NCI-H1105 (cell line): Measurements from ENCODE around the gene VIPR2.
A peak's percentile ranks its signal among the peaks of the same experiment; 100 is the strongest.
"Not testable (repeated sequence)": the region's sequence is repeated elsewhere in the genome, so short reads cannot be mapped to it uniquely, and the experiment has no call there.

Source experiments
- DNase-seq: peaks from one replicate; lab custom pipeline; 2025; lab: John Stamatoyannopoulos, UW

VIPR2 gene

DNA sequence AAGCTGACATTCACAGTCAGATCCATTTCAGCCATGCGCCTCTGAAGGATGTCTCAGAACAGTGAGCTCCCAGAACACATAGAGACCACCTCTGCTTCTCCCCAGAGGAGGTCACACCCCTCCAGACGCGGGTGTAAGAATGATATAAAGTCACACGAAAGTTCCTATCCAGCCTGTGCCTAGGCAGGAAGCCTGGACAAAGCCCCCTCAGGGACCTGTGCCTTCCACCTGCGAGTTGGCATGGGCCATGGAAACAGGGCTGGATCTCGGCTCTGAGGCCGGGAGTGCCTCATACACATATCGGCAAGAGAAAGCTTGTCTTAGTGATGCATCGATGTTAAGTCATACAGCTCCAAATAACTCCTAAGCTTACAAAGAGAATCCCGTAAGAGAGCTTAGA, 5.0 kb downstream of the VIPR2 start:
- DNase-seq = no peak

DNA sequence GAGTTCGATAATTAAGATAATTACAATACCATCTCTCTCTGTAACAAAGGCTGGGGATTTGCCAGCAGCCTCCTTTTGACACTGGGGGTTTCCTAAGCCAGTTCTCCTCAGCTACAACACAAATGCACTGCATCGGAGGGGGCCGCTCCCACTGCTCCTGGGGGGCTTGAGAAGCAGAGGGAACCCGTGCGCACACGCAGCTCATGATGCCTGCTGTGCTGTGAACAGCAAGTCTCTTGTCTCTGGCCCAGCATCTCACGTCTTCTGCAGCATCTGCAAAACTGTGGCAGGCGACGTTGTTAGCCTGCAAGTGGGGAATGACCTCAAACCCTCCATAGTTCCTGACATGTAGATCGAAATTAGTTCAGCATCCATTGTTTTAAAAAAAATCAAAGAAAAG, 5.5 kb downstream of the VIPR2 start:
- DNase-seq = no peak

- DNase-seq = no peak
Measured at GRCh38 chr7:159138508-159138907, 6.2 kb downstream of the VIPR2 start.

DNA sequence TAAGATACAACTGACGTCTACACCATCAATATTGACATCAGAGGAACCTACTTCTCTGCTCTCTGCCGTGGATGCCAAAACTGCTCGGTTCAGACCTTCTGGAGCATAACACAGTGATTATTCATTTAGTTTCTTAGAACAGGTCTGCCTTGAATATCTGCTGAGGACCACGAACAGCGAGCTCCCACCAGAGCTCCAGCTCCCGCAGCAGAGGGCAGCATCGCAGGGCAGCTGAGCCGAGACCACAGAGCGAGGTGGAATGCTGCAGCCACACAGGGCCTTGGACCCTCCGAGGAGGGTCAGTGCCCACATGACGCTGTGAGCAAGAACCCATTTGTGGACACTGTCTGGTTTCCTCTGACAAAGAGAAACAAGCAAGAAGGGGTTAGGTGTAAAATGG, 6.8 kb downstream of the VIPR2 start:
- no peak for DNase-seq

DNA sequence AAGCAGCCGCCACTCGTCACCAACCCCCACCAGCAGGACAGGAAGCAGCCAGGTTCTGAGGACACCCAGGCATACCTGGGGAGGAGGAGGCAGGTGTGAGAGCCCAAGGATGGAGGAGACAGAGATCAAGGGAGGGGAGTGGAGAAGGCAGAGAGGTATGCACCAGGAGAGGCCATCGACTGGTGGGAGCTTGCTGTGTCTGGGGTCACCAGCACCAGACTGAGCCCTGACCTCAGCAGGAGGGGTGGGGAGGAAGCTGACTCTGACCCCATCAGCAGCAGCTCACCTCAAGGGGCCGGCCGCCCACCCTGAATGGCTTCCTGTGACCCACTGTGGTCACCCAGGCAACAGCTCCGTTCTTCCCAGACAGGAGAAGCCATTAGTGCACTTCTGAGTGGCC, 7.8 kb downstream of the VIPR2 start:
- no peak for DNase-seq

GRCh38 chr7:159136442-159136841, 8.2 kb downstream of the VIPR2 start:
- DNase-seq = no peak

DNA sequence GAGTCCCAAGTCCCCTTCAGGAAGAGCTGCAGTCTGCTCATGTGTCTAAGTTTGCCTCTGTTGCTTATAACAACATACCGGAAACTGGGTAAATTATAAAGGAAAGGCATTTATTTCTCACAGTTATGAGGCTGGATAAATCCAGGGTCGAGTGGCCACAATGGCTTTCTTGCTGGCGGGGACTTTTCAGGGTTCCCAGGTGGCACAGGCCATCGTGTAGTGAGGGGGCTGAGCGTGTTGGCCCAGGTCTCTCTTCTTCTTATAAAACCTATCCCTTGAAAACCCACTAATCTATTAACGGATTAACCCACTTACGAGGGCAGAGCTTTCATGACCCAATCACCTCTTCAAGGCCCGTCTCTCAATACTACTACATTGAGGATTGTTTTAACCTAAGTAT, 8.7 kb downstream of the VIPR2 start:
- no peak for DNase-seq

DNA sequence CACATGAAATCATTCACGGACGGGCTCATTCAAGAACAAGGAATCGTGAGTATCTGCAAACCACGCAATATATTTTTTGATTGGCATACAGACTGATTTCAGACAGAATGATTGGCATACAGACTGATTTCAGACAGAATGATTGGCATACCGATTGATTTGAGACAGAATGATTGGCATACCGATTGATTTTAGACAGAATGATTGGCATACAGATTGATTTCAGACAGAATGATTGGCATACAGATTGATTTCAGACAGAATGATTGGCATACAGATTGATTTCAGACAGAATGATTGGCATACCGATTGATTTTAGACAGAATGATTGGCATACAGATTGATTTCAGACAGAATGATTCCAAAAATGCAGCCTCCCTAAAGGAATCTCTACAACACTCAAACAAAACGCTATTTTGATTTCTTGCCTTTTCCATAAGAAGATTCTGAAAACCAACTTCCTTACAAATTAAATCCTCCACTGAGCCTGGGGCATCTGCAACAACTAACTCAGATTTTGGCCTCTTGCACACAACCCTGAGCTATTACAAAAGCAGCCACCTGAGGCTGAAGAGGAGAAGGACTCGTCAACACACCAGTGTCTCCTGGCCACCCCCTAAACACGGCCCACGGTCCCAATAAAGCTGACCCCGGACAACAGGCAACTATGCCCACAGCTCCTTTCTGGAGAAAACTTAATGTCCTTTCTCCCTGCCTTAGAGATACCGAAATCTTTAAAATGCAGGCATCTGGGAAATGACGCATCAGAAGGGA, 11.8 kb downstream of the VIPR2 start:
- DNase-seq = not testable (repeated sequence)

GRCh38 chr7:159130820-159131219, 13.8 kb downstream of the VIPR2 start:
- no peak for DNase-seq

- no peak for DNase-seq
Measured at GRCh38 chr7:159130199-159130775, 14.4 kb downstream of the VIPR2 start.

GRCh38 chr7:159128767-159129166, 15.9 kb downstream of the VIPR2 start:
- no peak for DNase-seq

DNA sequence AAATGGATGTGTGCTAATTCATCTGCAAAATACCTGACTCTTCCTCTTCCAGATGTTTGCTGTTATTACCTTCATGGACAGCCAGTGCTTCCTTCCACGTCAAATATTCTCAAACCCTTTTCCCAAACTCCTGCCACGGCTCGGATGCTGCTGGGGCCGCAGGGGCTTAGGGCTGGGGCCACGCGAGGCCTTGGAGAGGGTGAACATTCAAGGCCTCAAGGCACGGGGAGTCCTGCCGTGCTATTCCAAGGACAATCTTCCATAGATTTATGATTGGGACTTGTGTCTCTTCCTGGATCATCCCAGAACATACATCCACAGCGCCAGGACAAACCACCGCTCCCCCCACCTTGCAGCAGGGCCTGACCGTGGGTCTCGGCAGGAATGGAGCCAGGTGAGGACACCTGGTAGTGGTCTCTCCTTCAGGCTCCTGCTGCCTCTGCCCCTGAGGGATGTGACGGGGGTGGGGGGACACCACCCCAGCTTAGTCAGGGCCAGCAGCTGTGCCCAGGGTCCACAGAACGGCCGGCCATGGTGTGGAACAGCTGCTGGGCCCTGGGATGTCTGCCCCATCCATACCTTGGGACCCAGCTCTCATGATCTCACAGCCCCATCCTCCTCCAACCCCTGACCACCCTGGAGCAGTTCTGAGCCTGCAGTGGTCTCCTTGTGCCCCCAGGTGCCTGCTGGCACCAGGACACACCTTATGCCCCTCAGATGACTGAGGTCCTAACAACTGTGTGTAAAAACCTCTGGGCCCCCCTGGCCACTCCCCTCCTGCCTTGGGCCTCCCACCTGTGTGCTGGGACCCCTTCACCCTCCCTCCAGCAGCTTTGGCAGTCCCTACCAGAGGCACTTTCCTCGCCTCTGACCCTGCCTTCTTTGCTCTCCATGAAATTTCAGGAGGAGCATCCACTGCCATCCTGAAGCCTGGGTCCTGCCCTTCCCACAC, 16.7 kb downstream of the VIPR2 start:
- no peak for DNase-seq

DNA sequence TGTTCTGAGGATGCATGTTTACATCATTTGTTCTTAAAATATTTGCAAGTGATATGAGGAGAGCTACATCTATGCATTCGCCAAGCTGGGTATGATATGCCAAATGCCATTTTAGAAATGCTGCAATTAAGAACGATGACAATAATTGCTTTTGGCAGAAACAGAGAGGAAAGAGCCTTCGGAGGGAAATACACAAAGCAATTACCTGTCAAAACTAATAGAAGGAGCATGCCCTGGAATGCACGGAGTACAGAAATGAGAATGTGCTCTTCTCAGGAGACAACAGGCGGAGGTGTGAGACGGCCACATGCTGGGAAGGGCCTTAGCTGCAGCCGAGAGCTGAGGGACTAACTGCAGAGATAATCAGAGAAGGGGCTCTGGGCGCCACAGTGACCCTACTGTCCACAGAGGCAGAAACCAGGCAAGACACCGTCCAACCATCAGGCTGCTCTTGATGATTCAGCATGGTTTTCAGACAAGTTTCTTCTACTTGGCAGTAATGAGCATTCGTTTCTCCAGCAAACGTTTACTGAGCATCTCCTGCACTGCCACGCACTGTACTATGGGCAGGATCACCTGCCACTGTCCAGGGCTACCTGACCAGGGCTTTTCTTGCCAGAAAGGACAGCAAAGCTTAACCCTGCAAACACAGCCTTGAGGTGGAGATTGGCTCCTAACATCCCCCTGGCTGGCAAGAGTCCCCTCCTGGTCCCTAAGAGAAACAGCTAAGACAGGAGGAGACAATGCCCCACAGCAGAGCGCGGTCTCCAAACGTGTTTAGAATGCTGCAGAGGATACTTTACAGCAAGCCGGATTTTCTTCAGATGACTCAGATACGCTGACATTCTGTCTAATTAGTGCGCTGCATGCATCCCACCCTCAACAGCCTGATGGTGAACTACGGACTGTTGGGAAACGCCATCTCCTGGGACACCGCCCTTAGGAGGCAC, 18.1 kb downstream of the VIPR2 start:
- DNase-seq = peak; percentile 11

GRCh38 chr7:159125955-159126270, 18.8 kb downstream of the VIPR2 start:
- no peak for DNase-seq

GRCh38 chr7:159125104-159125954, 19.3 kb downstream of the VIPR2 start:
- DNase-seq = no peak

GRCh38 chr7:159123793-159124192, 20.9 kb downstream of the VIPR2 start:
- DNase-seq = not testable (repeated sequence)

- DNase-seq = not testable (repeated sequence)
Measured at GRCh38 chr7:159123294-159123693, 21.4 kb downstream of the VIPR2 start.

DNA sequence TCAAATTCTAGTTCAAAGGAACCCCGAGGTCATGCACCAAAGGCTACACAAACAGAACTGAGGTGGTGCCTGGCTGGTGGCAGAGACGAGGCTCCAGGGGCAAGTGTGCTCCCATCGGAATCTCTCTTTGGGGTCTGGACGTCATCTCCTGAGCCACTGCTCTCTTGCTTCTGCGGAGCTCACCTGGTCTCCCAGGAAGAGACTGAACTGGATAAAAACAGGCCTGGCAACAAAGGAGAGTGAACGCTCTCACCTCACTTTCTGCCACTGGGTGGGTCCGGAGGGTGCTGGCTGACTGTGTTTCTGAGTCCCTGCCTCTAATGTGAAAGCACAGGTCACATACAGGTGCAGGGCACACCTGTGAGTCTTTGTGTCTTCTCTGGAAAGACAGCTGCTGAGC, 22.4 kb downstream of the VIPR2 start:
- no peak for DNase-seq

DNA sequence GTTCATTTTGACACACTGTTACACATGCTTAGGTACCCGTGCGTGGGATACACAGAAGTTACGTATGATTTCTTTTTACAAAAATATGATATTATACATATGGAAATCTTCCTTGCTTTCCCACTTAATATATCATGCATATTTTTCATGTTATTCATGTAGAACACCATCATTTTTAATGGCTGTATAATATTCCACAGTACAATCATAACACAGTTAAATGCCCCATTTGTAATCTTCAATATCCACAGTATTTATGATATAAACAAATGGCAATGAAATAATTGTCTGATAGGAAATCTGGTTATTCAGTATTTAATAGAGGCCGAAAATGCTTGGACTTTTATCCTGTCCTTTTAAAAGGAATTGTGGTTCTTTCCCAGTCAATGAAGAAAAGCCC, 23.2 kb downstream of the VIPR2 start:
- no peak for DNase-seq

GRCh38 chr7:159121068-159121467, 23.6 kb downstream of the VIPR2 start:
- DNase-seq = no peak

DNA sequence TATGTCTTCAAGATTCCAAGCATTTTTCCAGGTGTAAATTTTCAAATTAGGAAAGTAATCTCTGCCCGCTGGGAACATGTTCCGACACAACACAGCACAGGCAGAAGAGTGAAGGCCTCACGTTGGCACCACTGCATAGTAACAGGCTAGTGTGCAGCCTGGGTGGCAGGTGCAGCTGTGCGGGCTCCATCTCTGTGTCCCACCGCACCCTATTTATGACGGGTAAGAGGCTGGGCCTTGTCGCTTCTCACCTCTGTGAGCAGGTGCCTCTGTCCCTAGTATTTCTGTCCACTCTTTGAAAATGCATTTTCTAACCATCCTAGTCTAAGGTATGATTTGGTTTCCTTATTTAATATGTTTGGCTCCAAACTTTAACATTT, 24.1 kb downstream of the VIPR2 start:
- DNase-seq = no peak
